ENCODE results near the gene TOLLIP.

TOLLIP gene

DNA sequence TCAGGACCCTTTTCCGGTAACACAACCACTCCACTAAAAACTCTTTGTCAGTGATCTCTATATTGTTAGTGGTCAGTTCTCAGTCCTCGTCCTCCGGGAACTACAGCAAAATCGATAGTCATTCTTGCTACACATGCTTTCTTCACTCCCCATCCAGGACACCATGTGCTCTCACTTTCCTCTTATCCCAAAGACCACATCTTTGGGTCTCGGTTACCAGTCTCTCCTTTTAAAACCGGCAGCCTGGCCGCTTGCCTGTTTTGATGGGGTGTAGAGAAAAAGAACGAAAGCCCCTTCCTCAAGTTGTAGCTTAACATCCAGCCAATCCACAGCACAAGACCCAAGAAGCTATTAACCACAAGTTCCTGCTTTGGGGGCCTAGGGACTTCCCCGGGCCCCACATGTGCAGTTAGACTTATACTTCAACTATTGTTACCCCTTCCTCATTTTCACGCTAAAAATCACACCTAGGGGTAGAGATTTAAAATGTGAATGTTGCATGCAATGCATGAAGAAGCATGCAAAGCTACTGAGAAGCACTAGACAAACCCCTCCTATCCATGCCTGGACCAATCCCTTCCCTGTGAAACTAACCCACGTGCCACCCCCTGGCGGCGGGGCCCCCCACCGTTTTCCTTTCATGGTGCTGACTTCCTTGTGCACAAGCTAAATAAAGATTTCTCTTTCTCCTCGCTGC, 1.5 kb upstream of the TOLLIP start:
- no peak for DNase-seq (ENCODE audit: low read depth)

GRCh38 chr11:1310318-1310687, 871 bp upstream of the TOLLIP start:
- no peak for DNase-seq (ENCODE audit: low read depth)

DNA sequence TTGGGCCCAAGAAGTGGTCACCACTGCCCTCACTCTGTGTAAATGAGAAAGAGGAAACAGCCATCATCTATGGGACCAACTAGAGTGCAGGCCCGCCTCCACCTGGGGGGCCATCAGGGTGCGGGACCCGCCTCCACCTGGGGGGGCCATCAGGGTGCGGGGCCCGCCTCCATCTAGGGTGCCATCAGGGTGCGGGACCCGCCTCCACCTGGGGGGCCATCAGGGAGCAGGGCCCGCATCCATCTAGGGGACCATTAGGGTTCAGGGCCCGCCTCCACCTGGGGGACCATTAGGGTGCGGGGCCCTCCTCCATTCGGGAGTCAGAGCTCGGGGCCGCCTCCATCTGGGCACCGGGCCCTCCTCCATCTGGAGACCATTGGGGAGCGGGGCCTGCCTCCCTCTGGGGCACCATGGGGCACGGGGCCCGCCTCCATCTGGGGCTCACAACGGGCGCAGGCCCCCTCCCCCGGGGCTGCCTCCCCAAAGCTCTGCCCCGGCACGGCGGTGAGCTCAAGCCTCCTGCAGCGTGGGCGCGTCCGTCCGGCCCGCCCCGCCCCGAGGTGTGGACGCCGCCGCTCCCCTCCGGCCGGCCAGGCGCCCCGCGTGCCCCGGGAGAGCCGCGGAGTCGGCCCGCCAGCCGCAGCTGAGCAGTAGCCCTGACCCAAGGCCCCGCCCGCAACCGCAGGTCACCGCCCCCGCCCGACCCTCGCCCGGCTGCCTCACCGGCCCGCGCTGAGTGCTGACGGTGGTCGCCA, 512 bp downstream of the TOLLIP start:
- no peak for DNase-seq (ENCODE audit: low read depth)

GRCh38 chr11:1307998-1308742, 1.3 kb downstream of the TOLLIP start:
- no peak for DNase-seq (ENCODE audit: low read depth)

- DNase-seq (ENCODE audit: low read depth): no peak
Observed at GRCh38 chr11:1307163-1307870, 2.1 kb downstream of the TOLLIP start.

DNA sequence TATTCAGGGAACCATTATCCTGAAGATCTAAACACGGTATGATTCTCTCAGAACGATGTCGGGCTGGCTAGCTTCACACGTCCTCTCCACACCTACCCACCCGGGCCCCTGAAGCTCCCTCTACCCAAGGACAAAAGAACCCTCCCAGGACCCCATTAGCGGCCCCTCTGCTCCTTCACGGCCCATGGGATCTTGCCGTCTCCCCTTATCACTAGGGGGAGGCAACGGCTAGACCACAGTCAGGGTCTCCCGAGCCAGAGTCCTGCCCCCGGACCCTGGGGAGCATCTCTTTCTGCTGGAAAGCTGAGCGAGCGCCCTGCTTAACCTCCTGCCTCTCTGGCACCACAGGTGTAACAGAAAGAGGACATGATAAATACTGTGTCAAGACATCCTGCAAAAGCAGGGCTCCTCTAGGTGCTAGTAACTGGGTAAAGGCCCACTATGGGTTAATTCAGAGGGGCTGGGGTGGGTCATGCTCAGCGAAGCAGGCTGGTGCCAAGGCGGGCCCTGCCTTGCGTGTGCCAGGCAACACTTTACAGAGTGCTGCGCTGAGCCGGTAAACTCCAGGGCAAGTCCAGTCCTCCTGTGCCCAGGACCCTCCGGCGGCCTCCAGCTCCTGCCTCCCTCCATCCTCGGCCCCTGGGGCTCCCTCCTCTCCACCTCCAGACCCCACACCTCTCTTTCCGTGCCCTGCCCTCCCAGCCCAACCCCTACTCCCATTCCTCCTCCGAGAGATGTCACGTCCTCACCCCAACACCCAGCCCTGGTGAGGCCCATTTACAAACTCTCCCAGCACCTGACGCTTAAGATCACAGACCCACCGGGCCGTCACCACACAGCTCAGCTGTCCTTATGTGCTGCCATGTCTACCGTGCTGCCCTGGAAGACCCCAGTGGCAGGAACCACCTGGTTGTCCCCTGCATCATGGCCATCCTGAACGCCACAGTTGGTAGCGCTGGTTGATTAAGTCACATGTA, 3.0 kb downstream of the TOLLIP start:
- no peak for DNase-seq (ENCODE audit: low read depth)

DNA sequence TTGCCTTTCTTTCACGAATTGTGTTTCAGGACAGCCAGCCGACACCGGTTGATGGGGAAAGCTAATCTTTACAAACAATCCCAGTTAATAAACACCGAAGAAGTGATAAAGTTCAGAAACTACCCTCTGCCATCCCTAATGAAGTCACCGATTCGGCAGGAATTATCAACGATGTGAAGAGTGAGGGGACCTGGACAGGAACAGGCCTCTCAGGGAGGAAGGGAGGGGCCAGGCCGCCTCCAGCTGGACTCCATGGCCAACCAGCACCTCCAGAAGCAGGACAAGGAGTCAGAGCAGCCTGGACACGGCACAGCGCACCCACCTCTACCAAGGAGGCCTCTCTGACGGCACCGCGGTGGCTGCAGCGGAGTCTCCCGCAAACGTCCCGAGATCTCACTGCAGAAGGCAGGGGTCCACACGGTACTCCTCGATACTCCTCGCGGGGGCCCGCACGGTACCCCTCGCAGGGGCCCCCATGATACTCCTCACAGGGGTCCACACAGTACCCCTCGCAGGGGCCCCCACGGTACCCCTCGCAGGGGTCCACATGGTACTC, 3.9 kb downstream of the TOLLIP start:
- DNase-seq (ENCODE audit: low read depth): no peak

GRCh38 chr11:1305063-1305495, 4.4 kb downstream of the TOLLIP start:
- no peak for DNase-seq (ENCODE audit: low read depth)

DNA sequence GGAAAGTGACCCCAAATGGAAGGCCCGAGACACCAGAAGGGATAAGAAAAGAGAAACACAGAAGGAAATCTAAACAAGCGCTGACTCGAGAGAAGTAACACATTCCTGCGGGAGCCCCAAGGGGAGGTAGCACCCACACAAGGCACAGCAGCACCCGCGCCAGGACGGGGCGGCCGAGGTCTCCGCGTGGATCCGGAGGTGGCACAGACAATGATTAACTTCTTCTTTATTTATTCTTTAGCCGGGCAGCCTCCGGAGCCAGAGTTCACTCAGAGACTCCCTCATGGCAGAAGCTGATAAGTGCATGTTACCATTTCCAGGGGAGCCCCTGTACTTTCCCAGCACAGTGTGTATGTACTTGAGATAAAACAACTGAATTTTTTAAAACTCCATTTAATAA, 5.1 kb downstream of the TOLLIP start:
- no peak for DNase-seq (ENCODE audit: low read depth)

GRCh38 chr11:1303973-1304372, 5.5 kb downstream of the TOLLIP start:
- no peak for DNase-seq (ENCODE audit: low read depth)

- no peak for DNase-seq (ENCODE audit: low read depth)
Observed at GRCh38 chr11:1303126-1303821, 6.2 kb downstream of the TOLLIP start.

DNA sequence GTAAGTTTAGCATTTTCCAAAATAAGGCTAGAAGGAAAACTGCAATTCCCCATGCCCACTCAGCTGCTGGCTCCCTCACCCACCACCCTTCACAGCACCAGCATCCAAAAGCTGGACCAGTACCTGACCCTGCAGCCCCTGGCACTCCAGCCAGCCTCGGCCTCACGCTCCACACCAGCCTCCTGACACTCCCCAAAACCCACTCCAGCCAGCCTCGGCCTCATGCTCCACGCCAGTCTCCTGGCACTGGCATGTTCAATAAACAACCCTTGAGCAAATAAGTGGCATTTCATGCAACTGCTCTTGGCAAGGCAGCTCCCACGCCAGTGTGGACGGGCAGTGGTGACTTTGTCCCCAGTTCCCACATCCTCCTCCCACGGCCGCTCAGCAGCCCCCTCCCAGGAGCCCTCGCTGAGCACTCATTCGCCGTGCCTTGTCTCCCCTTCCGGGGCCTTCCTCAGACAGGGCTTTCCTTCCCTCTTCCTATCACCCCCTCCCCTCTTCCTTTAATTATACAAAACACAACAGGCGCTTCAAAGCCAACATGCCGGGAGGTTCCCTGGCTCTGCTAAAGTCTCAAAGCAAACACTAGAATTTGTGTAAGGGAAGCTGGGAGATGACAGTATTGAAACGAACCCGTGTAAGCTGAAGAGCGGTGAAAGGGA, 6.8 kb downstream of the TOLLIP start:
- no peak for DNase-seq (ENCODE audit: low read depth)

DNA sequence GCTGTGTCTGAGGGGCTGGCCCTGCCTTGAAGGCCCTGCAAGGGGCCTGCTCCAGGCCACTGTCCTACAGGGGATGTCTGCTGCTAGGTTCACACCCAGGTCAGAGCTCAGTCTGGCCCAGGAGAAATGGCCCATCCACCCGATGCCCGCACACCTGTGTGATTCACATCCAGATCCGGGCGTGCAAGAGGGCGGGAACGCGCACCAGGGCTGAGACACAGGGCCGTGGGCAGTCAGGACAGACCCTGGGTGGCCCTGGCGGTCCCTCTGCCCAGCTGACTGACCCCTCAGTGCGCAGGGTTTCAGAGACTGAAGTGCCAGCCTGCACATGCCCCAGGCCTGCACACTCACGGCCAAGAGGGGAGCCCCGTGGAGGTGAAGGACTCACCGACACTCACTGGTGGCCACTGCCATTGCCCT, 7.4 kb downstream of the TOLLIP start:
- DNase-seq (ENCODE audit: low read depth): no peak

DNA sequence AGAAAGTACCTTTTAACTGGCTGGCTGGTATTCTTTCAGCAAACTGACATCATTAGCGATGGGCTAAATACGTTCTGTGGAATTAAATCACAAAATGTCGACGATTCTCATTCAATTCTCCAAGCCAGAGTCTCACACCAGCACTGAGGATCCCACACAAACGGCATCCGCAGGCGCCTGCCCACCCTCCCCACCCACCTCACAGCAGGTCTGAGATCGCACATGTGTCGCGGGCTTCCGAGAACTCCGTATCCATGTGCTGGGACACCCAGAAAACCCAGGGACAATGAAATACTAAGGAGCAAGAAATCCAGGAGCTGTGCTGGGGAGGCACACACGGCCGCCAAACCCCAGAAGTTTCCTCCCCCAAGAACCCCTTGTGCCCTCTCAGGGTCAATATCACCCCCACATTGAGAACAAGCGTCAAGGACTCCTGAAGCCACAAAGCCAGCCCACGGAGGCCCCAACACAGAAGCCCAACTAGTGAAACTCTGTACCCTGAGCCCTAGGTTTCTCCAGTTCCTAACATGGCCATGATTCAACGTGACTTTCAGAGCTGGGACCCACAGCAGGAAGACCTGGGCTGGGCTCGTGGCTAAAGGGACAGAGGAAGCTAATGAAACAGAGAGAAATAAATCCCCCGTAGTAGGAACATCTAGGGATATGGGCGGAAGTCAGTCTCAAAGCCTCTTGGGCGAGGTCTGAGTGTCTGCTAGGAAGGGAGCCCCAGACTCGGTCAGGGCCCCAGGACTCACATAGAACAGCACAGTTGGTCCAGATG, 8.0 kb downstream of the TOLLIP start:
- DNase-seq (ENCODE audit: low read depth): no peak

DNA sequence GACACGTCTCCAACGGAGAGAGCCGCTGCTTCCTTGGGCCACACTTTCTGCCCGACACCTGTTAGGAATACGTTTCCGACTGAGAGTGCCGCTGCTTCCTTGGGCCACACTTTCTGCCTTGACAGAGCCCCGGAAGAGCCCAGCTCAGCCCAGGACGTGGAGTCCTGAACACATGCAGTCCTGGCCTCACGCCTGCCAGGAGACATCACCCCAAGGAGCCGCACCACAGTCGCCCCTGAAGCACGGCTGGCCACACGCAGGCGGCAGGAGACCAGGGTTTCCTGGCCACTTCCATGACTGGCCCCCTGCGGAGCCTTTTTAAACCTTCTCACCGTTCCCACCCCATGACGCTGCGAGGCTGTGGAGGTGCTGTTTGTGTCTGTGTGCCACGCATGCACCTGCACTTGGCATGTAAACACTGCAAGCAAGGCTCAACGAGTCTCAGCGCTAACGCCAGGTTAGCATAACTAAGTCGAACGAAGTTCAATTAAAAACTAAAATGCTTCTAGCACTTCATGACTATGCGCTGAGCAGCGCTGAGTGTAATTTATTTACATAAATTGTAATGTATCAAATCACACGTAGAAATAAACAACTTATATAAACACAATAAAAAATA, 8.8 kb downstream of the TOLLIP start:
- DNase-seq (ENCODE audit: low read depth): no peak

- no peak for DNase-seq (ENCODE audit: low read depth)
Observed at GRCh38 chr11:1300121-1300520, 9.3 kb downstream of the TOLLIP start.

- DNase-seq (ENCODE audit: low read depth): no peak
Observed at GRCh38 chr11:1299621-1300020, 9.8 kb downstream of the TOLLIP start.
